H9 (cell line): ENCODE data around the gene OTULIN. TPM values are rescaled to one million over a fixed set of nuclear protein-coding genes. Genes with fewer than 3 reads are reported as not detected.

Experiments
- DNase-seq: peaks from one replicate; pipeline ENCODE4 v3.0.0-alpha.2; 2017
- H2AFZ ChIP-seq: one replicate; pipeline ENCODE4 v1.6.1; 2013; ENCODE audit warnings: mild to moderate bottlenecking, low read length, control low read depth, moderate library complexity
- H2AK5ac ChIP-seq: 2 replicates; pipeline ENCODE4 v1.6.1; 2013; ENCODE audit warnings: low read length, control low read depth, mixed read lengths; ENCODE audit not compliant: insufficient read length
- H2BK120ac ChIP-seq: one replicate; pipeline ENCODE4 v1.6.1; 2013; ENCODE audit warnings: low read depth, mild to moderate bottlenecking, low read length, control low read depth, inconsistent platforms; ENCODE audit not compliant: poor library complexity, severe bottlenecking
- H2BK12ac ChIP-seq: 2 replicates; pipeline ENCODE4 v1.6.1; 2013; ENCODE audit warnings: low read length, control low read depth, mixed read lengths, low read depth; ENCODE audit not compliant: insufficient read length
- H2BK15ac ChIP-seq: 2 replicates; pipeline ENCODE4 v1.6.1; 2013; ENCODE audit warnings: low read depth, low read length, control low read depth
- H2BK20ac ChIP-seq: one replicate; pipeline ENCODE4 v1.6.1; 2013; ENCODE audit warnings: low read depth, mild to moderate bottlenecking, low read length, control low read depth, inconsistent platforms; ENCODE audit not compliant: poor library complexity, severe bottlenecking
- H2BK5ac ChIP-seq: 2 replicates; pipeline ENCODE4 v1.6.1; 2013; ENCODE audit warnings: low read length, control low read depth, mixed read lengths; ENCODE audit not compliant: insufficient read length
- H3K14ac ChIP-seq: 2 replicates; pipeline ENCODE4 v1.6.1; 2013; ENCODE audit warnings: low read length, control low read depth; ENCODE audit not compliant: insufficient read depth
- H3K18ac ChIP-seq: 2 replicates; pipeline ENCODE4 v1.6.1; 2013; ENCODE audit warnings: low read depth, mild to moderate bottlenecking, mixed read lengths, low read length, control low read depth; ENCODE audit not compliant: insufficient read length
- H3K23ac ChIP-seq: 2 replicates; pipeline ENCODE4 v1.6.1; 2013; ENCODE audit warnings: low read length, control low read depth, mixed read lengths, low read depth; ENCODE audit not compliant: insufficient read length
- H3K23me2 ChIP-seq: 2 replicates; pipeline ENCODE4 v1.6.1; 2013; ENCODE audit warnings: low read depth, mild to moderate bottlenecking, mixed read lengths, low read length, control low read depth; ENCODE audit not compliant: insufficient read length, poor library complexity, severe bottlenecking
- H3K27ac ChIP-seq: 2 replicates; pipeline ENCODE4 v1.5.1; 2013; ENCODE audit warnings: low read length, control low read depth, mixed read lengths, low read depth; ENCODE audit not compliant: insufficient read length
- H3K27me3 ChIP-seq: 2 replicates; pipeline ENCODE4 v1.6.1; 2013; ENCODE audit warnings: low read length, control low read depth, inconsistent platforms; ENCODE audit not compliant: insufficient read depth
- H3K4ac ChIP-seq: 2 replicates; pipeline ENCODE4 v1.6.1; 2013; ENCODE audit warnings: low read depth, mild to moderate bottlenecking, control low read depth, inconsistent platforms, low read length, moderate library complexity
- H3K4me1 ChIP-seq: 2 replicates; pipeline ENCODE4 v1.6.1; 2013; ENCODE audit warnings: low read length, control low read depth, inconsistent platforms; ENCODE audit not compliant: insufficient read depth
- H3K4me2 ChIP-seq: 2 replicates; pipeline ENCODE4 v1.6.1; 2013; ENCODE audit warnings: low read length, control low read depth, mixed read lengths; ENCODE audit not compliant: insufficient read length, insufficient read depth
- H3K56ac ChIP-seq: 2 replicates; pipeline ENCODE4 v1.6.1; 2013; ENCODE audit warnings: low read depth, mild to moderate bottlenecking, mixed read lengths, low read length, control low read depth; ENCODE audit not compliant: insufficient read length
- H3K79me1 ChIP-seq: 2 replicates; pipeline ENCODE4 v1.6.1; 2013; ENCODE audit warnings: low read depth, mild to moderate bottlenecking, moderate library complexity, low read length, control low read depth, inconsistent platforms; ENCODE audit not compliant: insufficient read depth, poor library complexity, severe bottlenecking
- H3K79me2 ChIP-seq: 2 replicates; pipeline ENCODE4 v1.6.1; 2013; ENCODE audit warnings: low read length, control low read depth, inconsistent platforms; ENCODE audit not compliant: insufficient read depth
- H3K9ac ChIP-seq: 2 replicates; pipeline ENCODE4 v1.6.1; 2013; ENCODE audit warnings: low read length, control low read depth, mixed read lengths; ENCODE audit not compliant: insufficient read length; ENCODE audit errors: extremely low read depth
- H3K9me3 ChIP-seq: one replicate; pipeline ENCODE4 v1.6.1; 2013; ENCODE audit warnings: low read depth, low read length, inconsistent platforms; ENCODE audit not compliant: control insufficient read depth
- H3T11ph ChIP-seq: one replicate; pipeline ENCODE4 v1.6.1; 2013; ENCODE audit warnings: mild to moderate bottlenecking, low read length, control low read depth, inconsistent platforms
- H4K20me1 ChIP-seq: one replicate; pipeline ENCODE4 v1.6.1; 2013; ENCODE audit not compliant: control insufficient read depth, insufficient read length, insufficient read depth
- H4K5ac ChIP-seq: 2 replicates; pipeline ENCODE4 v1.6.1; 2013; ENCODE audit warnings: low read depth, mild to moderate bottlenecking, mixed read lengths, low read length, control low read depth; ENCODE audit not compliant: insufficient read length
- H4K8ac ChIP-seq: replicated peaks from 2 replicates; pipeline ENCODE4 v1.6.1; 2013; ENCODE audit warnings: low read length, control low read depth, mixed read lengths, low read depth; ENCODE audit not compliant: insufficient read length
- H4K91ac ChIP-seq: 2 replicates; pipeline ENCODE4 v1.6.1; 2013; ENCODE audit warnings: low read depth, mild to moderate bottlenecking, moderate library complexity, mixed read lengths, low read length, control low read depth; ENCODE audit not compliant: insufficient read length
- H3K27ac Mint-ChIP-seq, 3 experiments: 2 replicates in 2 of 3; 3 replicates in 1 of 3; pipeline ENCODE4 v1.8.0; 2020 to 2021; ENCODE audit warnings: mixed read lengths in 3 of 3, mild to moderate bottlenecking in 1 of 3, moderate library complexity in 1 of 3
- H3K27me3 Mint-ChIP-seq: 2 replicates; pipeline ENCODE4 v1.8.0; 2021; ENCODE audit warnings: low read depth, mild to moderate bottlenecking, moderate library complexity, mixed read lengths
- H3K36me3 Mint-ChIP-seq, 3 experiments: 2 replicates in 2 of 3; 3 replicates in 1 of 3; pipeline ENCODE4 v1.8.0; 2020 to 2021; ENCODE audit warnings: low read depth in 3 of 3, mixed read lengths in 3 of 3; ENCODE audit not compliant: insufficient read depth in 1 of 3
- H3K4me1 Mint-ChIP-seq, 2 experiments: 2 replicates each; pipeline ENCODE4 v1.8.0; 2020; ENCODE audit warnings: mixed read lengths in 2 of 2
- H3K4me3 Mint-ChIP-seq, 2 experiments: 2 replicates in 1 of 2; 3 replicates in 1 of 2; pipeline ENCODE4 v1.8.0; 2020 to 2021; ENCODE audit warnings: mild to moderate bottlenecking in 2 of 2, mixed read lengths in 2 of 2, moderate library complexity in 1 of 2
- H3K9me3 Mint-ChIP-seq, 2 experiments: 2 replicates in 1 of 2; 3 replicates in 1 of 2; pipeline ENCODE4 v1.8.0; 2020; ENCODE audit warnings: mild to moderate bottlenecking in 2 of 2, mixed read lengths in 2 of 2, moderate library complexity in 1 of 2
- WGBS: extraction: QIAGEN DNeasy Blood & Tissue Kit; methylation state at CpG from one replicate; pipeline ENCODE4 v1.1.7; 2013; ENCODE audit warnings: missing lambda C conversion rate, low lambda C conversion rate, mixed read lengths; ENCODE audit not compliant: insufficient read length; ENCODE audit errors: extremely low coverage; 5-methylcytosine and 5-hydroxymethylcytosine counted together
- total RNA-seq: library from RNA; stranded (reverse); gene quantifications from 2 replicates; pipeline ENCODE4 v1.2.1, GENCODE V29; 2021
- TF ChIP-seq, protein P1 (sequence below): fragments of 200-600 bp; sonication (generic); conservative IDR thresholded peaks from 3 replicates; pipeline ENCODE4 v1.8.0; 2021; ENCODE audit warnings: antibody characterized with exemption, mild to moderate bottlenecking

The OTULIN gene
- total RNA-seq, 1 experiment from 2014 or later, result 35.8 TPM

DNA sequence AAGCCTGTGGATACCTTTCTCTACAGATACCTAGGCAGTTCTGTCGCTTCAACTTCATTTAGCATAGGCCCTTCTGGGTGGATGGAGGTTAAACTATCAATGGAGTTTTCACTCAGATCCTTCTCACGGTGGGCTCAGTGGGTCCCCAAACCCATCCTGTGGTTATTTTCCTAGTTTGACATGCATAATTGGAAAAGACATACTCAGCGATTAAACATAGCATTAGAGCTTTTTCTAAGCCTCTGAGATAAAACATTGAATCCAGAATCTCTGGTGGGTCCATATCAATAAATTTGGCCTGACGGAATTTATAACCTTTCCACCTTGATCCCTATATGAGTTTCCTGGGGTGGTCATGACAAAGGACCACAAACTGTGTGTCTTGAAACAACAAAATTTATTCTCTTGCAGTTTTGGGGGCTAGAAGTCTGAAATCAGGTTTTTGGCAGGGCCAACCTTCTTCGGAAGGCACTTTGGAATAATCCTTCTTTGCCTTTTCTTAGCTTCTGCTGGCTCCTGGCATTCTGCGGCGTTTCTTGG lies 1.7 kb upstream of the OTULIN start:
- H3K9ac ChIP-seq, result no peak overlapping the region
- H3K79me1 ChIP-seq, result no peaks in the 10 kb centered on the region
- peaks cover 4% of the 10 kb centered on the region; the same call in 1 of the 2 replicates for H3K79me2 ChIP-seq
- no peaks in the 10 kb centered on the region for H3K9me3 ChIP-seq
- no peak overlapping the region for H2BK5ac ChIP-seq
- DNase-seq, result no peak
- H3K23ac ChIP-seq, result no peak overlapping the region
- no peak overlapping the region for H3K56ac ChIP-seq
- no peak overlapping the region for H3K27ac ChIP-seq
- no peak overlapping the region for H3K18ac ChIP-seq
- no peak overlapping the region for H3K4ac ChIP-seq
- WGBS, result no CpG with 5 or more reads among the region's 7 CpGs
- peaks cover 0 to 10% (median 2%) of the 10 kb centered on the region in 3 experiments; a peak in 3 of 7 replicates for H3K36me3 Mint-ChIP-seq
- no peak overlapping the region for H2BK120ac ChIP-seq
- TF ChIP-seq, protein P1, sequence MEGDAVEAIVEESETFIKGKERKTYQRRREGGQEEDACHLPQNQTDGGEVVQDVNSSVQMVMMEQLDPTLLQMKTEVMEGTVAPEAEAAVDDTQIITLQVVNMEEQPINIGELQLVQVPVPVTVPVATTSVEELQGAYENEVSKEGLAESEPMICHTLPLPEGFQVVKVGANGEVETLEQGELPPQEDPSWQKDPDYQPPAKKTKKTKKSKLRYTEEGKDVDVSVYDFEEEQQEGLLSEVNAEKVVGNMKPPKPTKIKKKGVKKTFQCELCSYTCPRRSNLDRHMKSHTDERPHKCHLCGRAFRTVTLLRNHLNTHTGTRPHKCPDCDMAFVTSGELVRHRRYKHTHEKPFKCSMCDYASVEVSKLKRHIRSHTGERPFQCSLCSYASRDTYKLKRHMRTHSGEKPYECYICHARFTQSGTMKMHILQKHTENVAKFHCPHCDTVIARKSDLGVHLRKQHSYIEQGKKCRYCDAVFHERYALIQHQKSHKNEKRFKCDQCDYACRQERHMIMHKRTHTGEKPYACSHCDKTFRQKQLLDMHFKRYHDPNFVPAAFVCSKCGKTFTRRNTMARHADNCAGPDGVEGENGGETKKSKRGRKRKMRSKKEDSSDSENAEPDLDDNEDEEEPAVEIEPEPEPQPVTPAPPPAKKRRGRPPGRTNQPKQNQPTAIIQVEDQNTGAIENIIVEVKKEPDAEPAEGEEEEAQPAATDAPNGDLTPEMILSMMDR, result no peak
- no peak overlapping the region for H2BK20ac ChIP-seq
- no peak overlapping the region for H3K27ac Mint-ChIP-seq
- peaks cover 13% of the 10 kb centered on the region for H3K23me2 ChIP-seq
- no peak overlapping the region for H3K14ac ChIP-seq
- peaks cover 28% of the 10 kb centered on the region for H3K27me3 Mint-ChIP-seq
- H3K4me1 Mint-ChIP-seq, result peaks cover 18% of the 10 kb centered on the region in 2 experiments
- no peaks in the 10 kb centered on the region; the same call in 1 of the 2 replicates for H3K27me3 ChIP-seq
- H4K5ac ChIP-seq, result no peak overlapping the region
- H4K8ac ChIP-seq, result no peak overlapping the region
- no peaks in the 10 kb centered on the region for H4K20me1 ChIP-seq
- H3K9me3 Mint-ChIP-seq, result peaks cover 2% of the 10 kb centered on the region in 2 experiments; a peak in 3 of 5 replicates
- H3K4me2 ChIP-seq, result no peak overlapping the region
- no peak overlapping the region for H2AK5ac ChIP-seq
- no peak overlapping the region for H4K91ac ChIP-seq
- no peak overlapping the region for H2AFZ ChIP-seq
- H2BK12ac ChIP-seq, result no peak overlapping the region
- H3K4me3 Mint-ChIP-seq, result no peak overlapping the region; a peak in 1 of 5 replicates
- no peak overlapping the region for H2BK15ac ChIP-seq
- H3T11ph ChIP-seq, result no peak overlapping the region
- H3K4me1 ChIP-seq, result peaks cover 2% of the 10 kb centered on the region; the same call in 1 of the 2 replicates
